ENCODE results near the gene DRAM2.

- no peak for TF ChIP-seq CTCF (conservative IDR thresholded peaks at IDR 0.05 in 1 of 2, IDR thresholded peaks at IDR 0.05 in 1 of 2; ENCODE audit: low read depth in 1 of 2, low read length in 2 of 2)
- TF ChIP-seq EZH2 (IDR thresholded peaks at IDR 0.05; ENCODE audit: low read length, missing control alignments): no peak
These were observed 36.8 kb upstream of the DRAM2 start for GRCh38 chr1:111176678-111177077.

Measured in fibroblast of lung (primary cell).